Osteoblast (primary cell): ENCODE data around the gene MARCHF10. TPM values are rescaled to one million over a fixed set of nuclear protein-coding genes. Genes with fewer than 3 reads are reported as not detected.

Experiments used
- DNase-seq: peaks from one replicate; pipeline ENCODE4 v3.0.0; 2011; ENCODE audit warnings: low spot score, mixed read lengths; ENCODE audit not compliant: insufficient read length; ENCODE audit errors: missing footprints
- H2AFZ ChIP-seq: 2 replicates; pipeline ENCODE4 v1.6.0; 2011; ENCODE audit warnings: mild to moderate bottlenecking, low read length
- H3K27ac ChIP-seq: 2 replicates; pipeline ENCODE4 v1.5.1; 2011; ENCODE audit warnings: mild to moderate bottlenecking, low read depth, low read length, moderate library complexity
- H3K27me3 ChIP-seq: 2 replicates; pipeline ENCODE4 v1.6.0; 2012; ENCODE audit warnings: mild to moderate bottlenecking, control low read depth, inconsistent platforms, low read length, moderate library complexity; ENCODE audit not compliant: insufficient read depth
- H3K36me3 ChIP-seq: 2 replicates; pipeline ENCODE4 v1.5.1; 2011; ENCODE audit warnings: mild to moderate bottlenecking, low read length, control low read depth, moderate library complexity; ENCODE audit not compliant: insufficient read depth
- H3K4me1 ChIP-seq: 2 replicates; pipeline ENCODE4 v1.5.1; 2011; ENCODE audit warnings: mild to moderate bottlenecking, low read length, control low read depth, moderate library complexity; ENCODE audit not compliant: insufficient read depth
- H3K4me2 ChIP-seq: 2 replicates; pipeline ENCODE4 v1.6.0; 2011; ENCODE audit warnings: mild to moderate bottlenecking, low read length; ENCODE audit not compliant: insufficient read depth
- H3K4me3 ChIP-seq: fragments of 200-600 bp; sonication (generic); 3 replicates; pipeline ENCODE4 v1.5.1; 2012; ENCODE audit warnings: mild to moderate bottlenecking, low read length, inconsistent platforms; ENCODE audit not compliant: insufficient read depth
- H3K79me2 ChIP-seq: 2 replicates; pipeline ENCODE4 v1.6.0; 2012; ENCODE audit warnings: mild to moderate bottlenecking, low read length, control low read depth, inconsistent platforms; ENCODE audit not compliant: insufficient read depth
- H3K9me3 ChIP-seq: 2 replicates; pipeline ENCODE4 v1.5.1; 2011; ENCODE audit warnings: low read depth, low read length, control low read depth
- H4K20me1 ChIP-seq: 2 replicates; pipeline ENCODE4 v1.6.0; 2012; ENCODE audit warnings: mild to moderate bottlenecking, low read length, control low read depth; ENCODE audit not compliant: insufficient read depth
- total RNA-seq: library from RNA; depleted of rRNA; stranded (reverse); fragments of >200 nt; gene quantifications from 2 replicates; pipeline ENCODE4 v1.2.3, GENCODE V29; 2012
- TF ChIP-seq, protein P1 (sequence below): IDR thresholded peaks from 2 replicates; pipeline ENCODE4 v1.5.1; 2011; ENCODE audit warnings: mild to moderate bottlenecking, low read depth, low read length, moderate library complexity; ENCODE audit errors: extremely low read depth

Gene MARCHF10
- total RNA-seq, 1 donor = under 0.01 TPM

- H3K4me2 ChIP-seq = no peak overlapping the region
- H3K36me3 ChIP-seq = no peaks in the 10 kb centered on the region
- TF ChIP-seq, protein P1, sequence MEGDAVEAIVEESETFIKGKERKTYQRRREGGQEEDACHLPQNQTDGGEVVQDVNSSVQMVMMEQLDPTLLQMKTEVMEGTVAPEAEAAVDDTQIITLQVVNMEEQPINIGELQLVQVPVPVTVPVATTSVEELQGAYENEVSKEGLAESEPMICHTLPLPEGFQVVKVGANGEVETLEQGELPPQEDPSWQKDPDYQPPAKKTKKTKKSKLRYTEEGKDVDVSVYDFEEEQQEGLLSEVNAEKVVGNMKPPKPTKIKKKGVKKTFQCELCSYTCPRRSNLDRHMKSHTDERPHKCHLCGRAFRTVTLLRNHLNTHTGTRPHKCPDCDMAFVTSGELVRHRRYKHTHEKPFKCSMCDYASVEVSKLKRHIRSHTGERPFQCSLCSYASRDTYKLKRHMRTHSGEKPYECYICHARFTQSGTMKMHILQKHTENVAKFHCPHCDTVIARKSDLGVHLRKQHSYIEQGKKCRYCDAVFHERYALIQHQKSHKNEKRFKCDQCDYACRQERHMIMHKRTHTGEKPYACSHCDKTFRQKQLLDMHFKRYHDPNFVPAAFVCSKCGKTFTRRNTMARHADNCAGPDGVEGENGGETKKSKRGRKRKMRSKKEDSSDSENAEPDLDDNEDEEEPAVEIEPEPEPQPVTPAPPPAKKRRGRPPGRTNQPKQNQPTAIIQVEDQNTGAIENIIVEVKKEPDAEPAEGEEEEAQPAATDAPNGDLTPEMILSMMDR = no peak
- peaks cover 14% of the 10 kb centered on the region for H3K4me1 ChIP-seq
- no peak overlapping the region for H2AFZ ChIP-seq
- no peaks in the 10 kb centered on the region for H3K27me3 ChIP-seq
- H3K27ac ChIP-seq = no peak overlapping the region
- no peak for DNase-seq
- H3K9me3 ChIP-seq = no peaks in the 10 kb centered on the region
- no peak overlapping the region for H3K4me3 ChIP-seq
- H4K20me1 ChIP-seq = no peaks in the 10 kb centered on the region
- no peaks in the 10 kb centered on the region for H3K79me2 ChIP-seq
These were observed 88.5 kb downstream of the MARCHF10 start for GRCh38 chr17:62719586-62719985.

GRCh38 chr17:62718429-62718828, 89.7 kb downstream of the MARCHF10 start:
- H3K36me3 ChIP-seq = no peaks in the 10 kb centered on the region

DNA sequence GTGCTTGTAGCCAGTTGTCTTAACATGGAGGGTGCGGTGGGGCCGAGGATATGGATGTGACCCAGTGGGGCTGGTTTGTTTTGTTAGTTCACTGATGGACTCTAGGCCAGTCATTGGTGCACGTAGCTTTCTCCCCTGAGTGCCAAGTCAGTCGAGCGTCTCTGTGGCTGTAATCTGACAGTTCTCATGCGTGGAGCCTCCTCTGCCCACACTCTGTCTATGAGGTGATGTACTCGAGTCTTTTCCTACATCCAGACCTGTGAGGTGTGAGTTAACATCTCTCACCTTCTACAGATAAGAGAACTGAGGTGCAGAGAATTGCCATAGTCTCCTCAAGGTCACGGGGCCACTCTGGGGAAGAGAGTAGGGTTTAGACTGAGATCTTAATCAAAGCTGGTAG, 90.2 kb downstream of the MARCHF10 start:
- no peak overlapping the region for H3K4me3 ChIP-seq
- H4K20me1 ChIP-seq = no peaks in the 10 kb centered on the region
- no peak for DNase-seq
- H3K36me3 ChIP-seq = no peaks in the 10 kb centered on the region
- no peaks in the 10 kb centered on the region for H3K79me2 ChIP-seq
- H3K27ac ChIP-seq = no peak overlapping the region
- H3K27me3 ChIP-seq = no peaks in the 10 kb centered on the region
- H2AFZ ChIP-seq = no peak overlapping the region
- TF ChIP-seq, protein P1 = no peak
- peaks cover 22% of the 10 kb centered on the region for H3K4me1 ChIP-seq
- H3K4me2 ChIP-seq = no peak overlapping the region
- H3K9me3 ChIP-seq = no peaks in the 10 kb centered on the region

More at GRCh38 chr17:62718429-62718828, 89.7 kb downstream of the MARCHF10 start:
- H3K27me3 ChIP-seq = no peaks in the 10 kb centered on the region
- H3K9me3 ChIP-seq = no peaks in the 10 kb centered on the region
- no peak overlapping the region for H3K4me3 ChIP-seq
- peaks cover 22% of the 10 kb centered on the region for H3K4me1 ChIP-seq
- no peaks in the 10 kb centered on the region for H3K79me2 ChIP-seq
- H2AFZ ChIP-seq = peak overlapping the region; percentile 52
- H3K27ac ChIP-seq = no peak overlapping the region
- H4K20me1 ChIP-seq = no peaks in the 10 kb centered on the region
- DNase-seq = no peak
- peak overlapping the region; percentile 19 for H3K4me2 ChIP-seq
- TF ChIP-seq, protein P1 = no peak

- TF ChIP-seq, protein P1 = no peak
- no peaks in the 10 kb centered on the region for H4K20me1 ChIP-seq
- H3K4me1 ChIP-seq = peaks cover 22% of the 10 kb centered on the region
- H3K27ac ChIP-seq = no peak overlapping the region
- no peaks in the 10 kb centered on the region for H3K27me3 ChIP-seq
- no peak overlapping the region for H3K4me3 ChIP-seq
- no peaks in the 10 kb centered on the region for H3K36me3 ChIP-seq
- no peak overlapping the region for H3K4me2 ChIP-seq
- no peak for DNase-seq
- H2AFZ ChIP-seq = no peak overlapping the region
- no peaks in the 10 kb centered on the region for H3K79me2 ChIP-seq
- no peaks in the 10 kb centered on the region for H3K9me3 ChIP-seq
These were observed 90.6 kb downstream of the MARCHF10 start for GRCh38 chr17:62717589-62717855.
